ENCODE results near the gene SPOUT1. TPM values are rescaled to one million over a fixed set of nuclear protein-coding genes. Genes with fewer than 3 reads are reported as not detected.

Gene SPOUT1
- total and polyA plus RNA-seq, 2 donors (not counting 1 experiment from before 2014, with no cell fraction given): 7.4 to 9.0 TPM

GRCh38 chr9:128774804-128775203, 54.8 kb downstream of the SPOUT1 start:
- H4K20me1 ChIP-seq (ENCODE audit: control insufficient read depth, extremely low read depth, insufficient read depth, low read length): no peaks in the 10 kb centered on the region
- no peaks in the 10 kb centered on the region for H3K9me3 ChIP-seq (ENCODE audit: control insufficient read depth, insufficient read depth, low read depth, low read length)
- H3K4me3 ChIP-seq (replicated peaks in 1 of 4; ENCODE audit: control extremely low read depth in 1 of 4, insufficient read depth in 1 of 4, low read depth in 3 of 4, low read length in 4 of 4): no peak overlapping the region
- no peak overlapping the region for H2AFZ ChIP-seq (ENCODE audit: low read length)
- no peak for TF ChIP-seq EZH2 (IDR thresholded peaks at IDR 0.05; ENCODE audit: low read length, missing control alignments)
- TF ChIP-seq CTCF (conservative IDR thresholded peaks at IDR 0.05 in 1 of 2, IDR thresholded peaks at IDR 0.05 in 1 of 2; ENCODE audit: low read depth in 1 of 2, low read length in 2 of 2): no peak
- DNase-seq (ENCODE audit: low read depth in 2 of 2): no peak
- H3K36me3 ChIP-seq (ENCODE audit: control insufficient read depth, insufficient read depth, low read length): no peaks in the 10 kb centered on the region
- no peaks in the 10 kb centered on the region for H3K27me3 ChIP-seq (ENCODE audit: control insufficient read depth, insufficient read depth, low read length)
- no peak overlapping the region for H3K9ac ChIP-seq (ENCODE audit: insufficient read depth, low read length)
- peaks cover 5% of the 10 kb centered on the region for H3K79me2 ChIP-seq (ENCODE audit: control insufficient read depth, insufficient read depth, low read length)
- no peak overlapping the region for H3K4me2 ChIP-seq (ENCODE audit: extremely low read depth, insufficient read depth, low read length)
- H3K4me1 ChIP-seq (ENCODE audit: control insufficient read depth, extremely low read depth, insufficient read depth, low read length): peaks cover 2% of the 10 kb centered on the region
- H3K27ac ChIP-seq (ENCODE audit: insufficient read depth, low read length): no peak overlapping the region

DNA sequence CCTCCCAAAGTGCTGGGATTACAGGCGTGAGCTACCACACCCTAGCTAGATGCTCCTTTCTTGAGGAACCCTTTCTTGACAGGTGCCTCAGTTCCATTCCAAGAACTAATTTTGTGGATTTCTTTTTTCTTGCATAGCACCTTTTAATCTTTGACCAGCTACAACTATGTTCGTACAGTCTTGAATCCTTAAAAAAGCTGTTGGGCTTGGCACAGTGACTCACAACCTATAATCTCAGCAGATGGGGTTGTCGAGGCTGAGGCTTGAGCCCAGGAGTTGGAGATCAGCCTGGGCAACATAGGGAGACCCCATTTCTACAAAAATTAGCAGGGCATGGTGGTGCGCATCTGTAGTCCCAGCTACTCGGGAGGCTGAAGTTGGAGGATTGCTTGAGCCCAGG, 56.5 kb downstream of the SPOUT1 start:
- no peak overlapping the region for H3K27ac ChIP-seq (ENCODE audit: insufficient read depth, low read length)
- H3K79me2 ChIP-seq (ENCODE audit: control insufficient read depth, insufficient read depth, low read length): peaks cover 7% of the 10 kb centered on the region
- peaks cover 2% of the 10 kb centered on the region for H3K4me1 ChIP-seq (ENCODE audit: control insufficient read depth, extremely low read depth, insufficient read depth, low read length)
- H3K4me2 ChIP-seq (ENCODE audit: extremely low read depth, insufficient read depth, low read length): no peak overlapping the region
- no peak overlapping the region for H2AFZ ChIP-seq (ENCODE audit: low read length)
- no peaks in the 10 kb centered on the region for H3K27me3 ChIP-seq (ENCODE audit: control insufficient read depth, insufficient read depth, low read length)
- H3K4me3 ChIP-seq (replicated peaks in 1 of 4; ENCODE audit: control extremely low read depth in 1 of 4, insufficient read depth in 1 of 4, low read depth in 3 of 4, low read length in 4 of 4): no peak overlapping the region
- TF ChIP-seq EZH2 (IDR thresholded peaks at IDR 0.05; ENCODE audit: low read length, missing control alignments): no peak
- TF ChIP-seq CTCF (conservative IDR thresholded peaks at IDR 0.05 in 1 of 2, IDR thresholded peaks at IDR 0.05 in 1 of 2; ENCODE audit: low read depth in 1 of 2, low read length in 2 of 2): no peak
- H3K36me3 ChIP-seq (ENCODE audit: control insufficient read depth, insufficient read depth, low read length): no peaks in the 10 kb centered on the region
- no peaks in the 10 kb centered on the region for H4K20me1 ChIP-seq (ENCODE audit: control insufficient read depth, extremely low read depth, insufficient read depth, low read length)
- H3K9ac ChIP-seq (ENCODE audit: insufficient read depth, low read length): no peak overlapping the region
- DNase-seq (ENCODE audit: low read depth in 2 of 2): no peak
- no peaks in the 10 kb centered on the region for H3K9me3 ChIP-seq (ENCODE audit: control insufficient read depth, insufficient read depth, low read depth, low read length)

GRCh38 chr9:128771745-128772519, 57.7 kb downstream of the SPOUT1 start, which contains the start of gene ZER1:
Gene ZER1 (minus strand): TSS chr9:128771927. CDS start chr9:128755565, 16,362 bp downstream.
- peak within 1 kb of the TSS; percentile 88 to 98 (median 94) for H3K4me3 ChIP-seq (replicated peaks in 1 of 4; ENCODE audit: control extremely low read depth in 1 of 4, insufficient read depth in 1 of 4, low read depth in 3 of 4, low read length in 4 of 4)
- peaks cover 7% of the 10 kb centered on the region for H3K79me2 ChIP-seq (ENCODE audit: control insufficient read depth, insufficient read depth, low read length)
- H3K9me3 ChIP-seq (ENCODE audit: control insufficient read depth, insufficient read depth, low read depth, low read length): no peaks in the 10 kb centered on the region
- no peaks in the 10 kb centered on the region for H3K27me3 ChIP-seq (ENCODE audit: control insufficient read depth, insufficient read depth, low read length)
- DNase-seq (ENCODE audit: low read depth in 2 of 2): peak; percentile 87 to 88
- H3K27ac ChIP-seq (ENCODE audit: insufficient read depth, low read length): peak within 1 kb of the TSS; percentile 94
- no peaks in the 10 kb centered on the region for H3K36me3 ChIP-seq (ENCODE audit: control insufficient read depth, insufficient read depth, low read length)
- no peaks in the 10 kb centered on the region for H4K20me1 ChIP-seq (ENCODE audit: control insufficient read depth, extremely low read depth, insufficient read depth, low read length)
- TF ChIP-seq EZH2 (IDR thresholded peaks at IDR 0.05; ENCODE audit: low read length, missing control alignments): no peak
- TF ChIP-seq CTCF (conservative IDR thresholded peaks at IDR 0.05 in 1 of 2, IDR thresholded peaks at IDR 0.05 in 1 of 2; ENCODE audit: low read depth in 1 of 2, low read length in 2 of 2): no peak
- peak within 1 kb of the TSS; percentile 84 for H2AFZ ChIP-seq (ENCODE audit: low read length)
- H3K4me2 ChIP-seq (ENCODE audit: extremely low read depth, insufficient read depth, low read length): peak within 1 kb of the TSS; percentile 91
- H3K9ac ChIP-seq (ENCODE audit: insufficient read depth, low read length): peak within 1 kb of the TSS; percentile 90
- H3K4me1 ChIP-seq (ENCODE audit: control insufficient read depth, extremely low read depth, insufficient read depth, low read length): peaks cover 2% of the 10 kb centered on the region

Data from fibroblast of lung (primary cell).